Neural progenitor cell (in vitro differentiated cells): ENCODE results near the gene HCK. TPM values are rescaled to one million over a fixed set of nuclear protein-coding genes. Genes with fewer than 3 reads are reported as not detected.

Experiments
- DNase-seq: peaks from one replicate; pipeline ENCODE4 v3.0.0-alpha.2; 2016; ENCODE audit warnings: low spot score
- H2AFZ ChIP-seq: fragments of 200-600 bp; sonication (generic); replicated peaks from 2 replicates; pipeline ENCODE4 v1.6.1; 2016; ENCODE audit warnings: antibody characterized with exemption
- H3F3A ChIP-seq: fragments of 200-600 bp; sonication (generic); 2 replicates; pipeline ENCODE4 v1.6.1; 2016; ENCODE audit warnings: antibody characterized with exemption, low read depth
- H3K27ac ChIP-seq: fragments of 200-600 bp; sonication (generic); 2 replicates; pipeline ENCODE4 v1.5.1; 2016; ENCODE audit warnings: mild to moderate bottlenecking
- H3K27me3 ChIP-seq: fragments of 200-600 bp; sonication (generic); 2 replicates; pipeline ENCODE4 v1.6.1; 2016; ENCODE audit warnings: mild to moderate bottlenecking, moderate library complexity
- H3K36me3 ChIP-seq: fragments of 200-600 bp; sonication (generic); 2 replicates; pipeline ENCODE4 v1.5.1; 2016
- H3K4me1 ChIP-seq: fragments of 200-600 bp; sonication (generic); 2 replicates; pipeline ENCODE4 v1.6.1; 2016; ENCODE audit warnings: mixed run types
- H3K4me2 ChIP-seq: fragments of 200-600 bp; sonication (generic); 2 replicates; pipeline ENCODE4 v1.6.1; 2016
- H3K4me3 ChIP-seq: fragments of 200-600 bp; sonication (generic); 2 replicates; pipeline ENCODE4 v1.5.1; 2016
- H3K79me2 ChIP-seq: fragments of 200-600 bp; sonication (generic); 2 replicates; pipeline ENCODE4 v1.6.1; 2016; ENCODE audit warnings: low read depth
- H3K9ac ChIP-seq: fragments of 200-600 bp; sonication (generic); 2 replicates; pipeline ENCODE4 v1.6.1; 2016
- H3K9me3 ChIP-seq: fragments of 200-600 bp; sonication (generic); 2 replicates; pipeline ENCODE4 v1.5.1; 2016; ENCODE audit warnings: low read depth
- H4K20me1 ChIP-seq: fragments of 200-600 bp; sonication (generic); 2 replicates; pipeline ENCODE4 v1.6.1; 2016; ENCODE audit warnings: low read depth
- H3K27ac Mint-ChIP-seq: 3 replicates; pipeline ENCODE4 v1.8.0; 2021; ENCODE audit warnings: mixed read lengths
- H3K27me3 Mint-ChIP-seq: 2 replicates; pipeline ENCODE4 v1.8.0; 2022; ENCODE audit warnings: low read depth, mild to moderate bottlenecking, inconsistent platforms, moderate library complexity, mixed read lengths; ENCODE audit not compliant: insufficient read depth
- H3K36me3 Mint-ChIP-seq: 3 replicates; pipeline ENCODE4 v1.8.0; 2021; ENCODE audit warnings: mixed read lengths
- H3K4me1 Mint-ChIP-seq: 3 replicates; pipeline ENCODE4 v1.8.0; 2021; ENCODE audit warnings: mixed read lengths
- H3K4me3 Mint-ChIP-seq: 3 replicates; pipeline ENCODE4 v1.8.0; 2021; ENCODE audit warnings: mild to moderate bottlenecking, moderate library complexity, mixed read lengths
- H3K9me3 Mint-ChIP-seq: 3 replicates; pipeline ENCODE4 v1.8.0; 2020; ENCODE audit warnings: mixed read lengths
- CTCF ChIP-seq: fragments of 200-600 bp; sonication (generic); IDR thresholded peaks from 2 replicates; pipeline ENCODE4 v1.5.1; 2017; ENCODE audit warnings: antibody characterized with exemption, mild to moderate bottlenecking
- EZH2 ChIP-seq: fragments of 200-600 bp; sonication (generic); IDR thresholded peaks from 2 replicates; pipeline ENCODE4 v1.6.1; 2017; ENCODE audit warnings: antibody characterized with exemption, mild to moderate bottlenecking, moderate library complexity
- EZH2phosphoT487 ChIP-seq: fragments of 200-600 bp; sonication (generic); IDR thresholded peaks from 2 replicates; pipeline ENCODE4 v1.6.1; 2017; ENCODE audit warnings: antibody characterized with exemption
- total RNA-seq: library from RNA; depleted of rRNA; stranded (reverse); fragments of >200 nt; gene quantifications from 2 replicates; pipeline ENCODE4 v1.2.3, GENCODE V29; 2015; ENCODE audit warnings: low replicate concordance

Gene HCK
- total RNA-seq, 1 donor from 2014 or later: not detected

GRCh38 chr20:32034581-32035425 lies 17.2 kb upstream of the HCK start:
- DNase-seq: peak; percentile 32
- Mint-ChIP-seq H3K4me3 (no peak overlapping the region), H3K9me3 (no peaks in the 10 kb centered on the region), H3K4me1 (peaks cover 3% of the 10 kb centered on the region), H3K27ac (no peak overlapping the region), H3K27me3 (peaks cover 18% of the 10 kb centered on the region), H3K36me3 (no peaks in the 10 kb centered on the region)
- Histone ChIP-seq H3K36me3 (no peaks in the 10 kb centered on the region), H3F3A (peaks cover 3% of the 10 kb centered on the region), H3K27ac (no peak overlapping the region), H3K4me2 (no peak overlapping the region), H3K4me1 (peaks cover under 1% of the 10 kb centered on the region), H2AFZ (no peak overlapping the region), H3K79me2 (no peaks in the 10 kb centered on the region), H3K27me3 (peaks cover 52% of the 10 kb centered on the region), H4K20me1 (peaks cover 4% of the 10 kb centered on the region), H3K4me3 (no peak overlapping the region), H3K9ac (no peak overlapping the region), H3K9me3 (no peaks in the 10 kb centered on the region)
- TF ChIP-seq CTCF: peak; percentile 34
- TF ChIP-seq EZH2: no peak

GRCh38 chr20:32035426-32035779 lies 16.6 kb upstream of the HCK start:
- no peaks in the 10 kb centered on the region for H3K36me3 ChIP-seq
- no peak for DNase-seq

GRCh38 chr20:32036252-32036651 lies 15.8 kb upstream of the HCK start:
- no peak overlapping the region for H3K9ac ChIP-seq
- no peak overlapping the region for H3K4me2 ChIP-seq
- H3K27ac ChIP-seq: no peak overlapping the region
- no peaks in the 10 kb centered on the region for H3K36me3 Mint-ChIP-seq
- H3K36me3 ChIP-seq: no peaks in the 10 kb centered on the region
- no peaks in the 10 kb centered on the region for H3K79me2 ChIP-seq
- H3K27me3 ChIP-seq: peaks cover 37% of the 10 kb centered on the region
- no peak for DNase-seq
- H4K20me1 ChIP-seq: peaks cover 4% of the 10 kb centered on the region
- no peaks in the 10 kb centered on the region for H3K9me3 ChIP-seq
- H3K4me1 ChIP-seq: peaks cover 9% of the 10 kb centered on the region
- no peaks in the 10 kb centered on the region for H3K9me3 Mint-ChIP-seq
- H3K27ac Mint-ChIP-seq: no peak overlapping the region
- no peak overlapping the region for H3K4me3 ChIP-seq
- TF ChIP-seq EZH2 (no peak), EZH2phosphoT487 (no peak), CTCF (no peak)
- H3K4me3 Mint-ChIP-seq: no peak overlapping the region
- H3K27me3 Mint-ChIP-seq: peaks cover 16% of the 10 kb centered on the region
- no peak overlapping the region for H2AFZ ChIP-seq
- H3K4me1 Mint-ChIP-seq: peaks cover 3% of the 10 kb centered on the region
- H3F3A ChIP-seq: no peaks in the 10 kb centered on the region

More at GRCh38 chr20:32035426-32035779, 16.6 kb upstream of the HCK start:
- H4K20me1 ChIP-seq: peaks cover 4% of the 10 kb centered on the region
- peaks cover 46% of the 10 kb centered on the region for H3K27me3 ChIP-seq
- Mint-ChIP-seq H3K4me1 (no peaks in the 10 kb centered on the region), H3K27ac (no peak overlapping the region), H3K4me3 (no peak overlapping the region), H3K36me3 (no peaks in the 10 kb centered on the region), H3K9me3 (no peaks in the 10 kb centered on the region), H3K27me3 (peaks cover 16% of the 10 kb centered on the region)
- H3F3A ChIP-seq: no peaks in the 10 kb centered on the region
- no peak overlapping the region for H3K4me2 ChIP-seq
- H2AFZ ChIP-seq: no peak overlapping the region
- no peak overlapping the region for H3K27ac ChIP-seq
- no peak overlapping the region for H3K4me3 ChIP-seq
- H3K9me3 ChIP-seq: no peaks in the 10 kb centered on the region
- H3K79me2 ChIP-seq: no peaks in the 10 kb centered on the region
- peaks cover 6% of the 10 kb centered on the region for H3K4me1 ChIP-seq
- TF ChIP-seq CTCF: no peak
- TF ChIP-seq EZH2: no peak
- no peak for TF ChIP-seq EZH2phosphoT487
- no peak overlapping the region for H3K9ac ChIP-seq
